Colonic mucosa (tissue), 4 donors: ENCODE data around the gene KBTBD13. TPM values are rescaled to one million over a fixed set of nuclear protein-coding genes. Genes with fewer than 3 reads are reported as not detected.

Experiments used
- DNase-seq: peaks from one replicate; pipeline ENCODE4 v3.0.0-alpha.2; 2020
- H3K27ac ChIP-seq: fragments of 200-600 bp; one replicate; pipeline ENCODE4 v1.8.0; 2021
- H3K27me3 ChIP-seq: fragments of 200-600 bp; one replicate; pipeline ENCODE4 v1.8.0; 2021
- H3K36me3 ChIP-seq: fragments of 200-600 bp; one replicate; pipeline ENCODE4 v1.8.0; 2021
- H3K4me1 ChIP-seq: fragments of 200-600 bp; one replicate; pipeline ENCODE4 v1.8.0; 2021; ENCODE audit warnings: mild to moderate bottlenecking
- H3K4me3 ChIP-seq: fragments of 200-600 bp; one replicate; pipeline ENCODE4 v1.8.0; 2021
- H3K9ac ChIP-seq, 2 donors: one replicate each; pipeline ENCODE4 v1.7.0; 2013; ENCODE audit warnings: control low read depth in 2 of 2, low read depth in 2 of 2, low read length in 2 of 2
- H3K9me3 ChIP-seq: fragments of 200-600 bp; one replicate; pipeline ENCODE4 v1.8.0; 2021
- CTCF ChIP-seq: fragments of 200-600 bp; IDR thresholded peaks from one replicate; pipeline ENCODE4 v1.8.0; 2022; ENCODE audit warnings: antibody characterized with exemption, mild to moderate bottlenecking
- intact Hi-C: fragments of 100-400 bp; cut with DNase I; formaldehyde crosslinking; loops from one replicate; pipeline ENCODE4 v1.14.1; 2022
- total RNA-seq, 2 donors: library from RNA; stranded (reverse); fragmentation: NEBNext Ultra II Directional in 1 of 2; extraction: Animal tissue kit (Norgen Biotek cat#: 25700) in 1 of 2; gene quantifications; one replicate each; pipeline ENCODE4 v1.2.1, GENCODE V29; 2021
- donor health status: healthy.
- donor health status: DM: no; HTN: no; CAD: no.
- donor health status: DM: no; HTN: no; CAD: no.

Gene KBTBD13
- total RNA-seq, 2 donors from 2014 or later, result not detected

GRCh38 chr15:65079580-65079979, 3.0 kb downstream of the KBTBD13 start:
- no peak for TF ChIP-seq CTCF
- intact Hi-C loops, result no loop called here
- no peak overlapping the region for H3K4me3 ChIP-seq
- H3K4me1 ChIP-seq, result peaks cover 8% of the 10 kb centered on the region
- H3K9me3 ChIP-seq, result no peaks in the 10 kb centered on the region
- no peak overlapping the region for H3K9ac ChIP-seq
- H3K36me3 ChIP-seq, result no peaks in the 10 kb centered on the region
- DNase-seq, result no peak
- H3K27ac ChIP-seq, result no peak overlapping the region
- H3K27me3 ChIP-seq, result no peaks in the 10 kb centered on the region

GRCh38 chr15:65081270-65081669, 4.7 kb downstream of the KBTBD13 start:
- no peak overlapping the region for H3K9ac ChIP-seq
- no peak for DNase-seq
- no peaks in the 10 kb centered on the region for H3K27me3 ChIP-seq
- H3K9me3 ChIP-seq, result no peaks in the 10 kb centered on the region
- intact Hi-C loops, result loop anchor here (5.0 kb wide), 1 partner anchor 44 kb away; no protein-coding TSS in a partner anchor
- TF ChIP-seq CTCF, result no peak
- H3K4me3 ChIP-seq, result no peak overlapping the region
- H3K27ac ChIP-seq, result no peak overlapping the region
- H3K36me3 ChIP-seq, result no peaks in the 10 kb centered on the region
- H3K4me1 ChIP-seq, result peaks cover 8% of the 10 kb centered on the region

- peak overlapping the region in 1 of 2 donors; percentile 27 for H3K9ac ChIP-seq
- no peaks in the 10 kb centered on the region for H3K36me3 ChIP-seq
- no peak overlapping the region for H3K27ac ChIP-seq
- no peaks in the 10 kb centered on the region for H3K9me3 ChIP-seq
- no peak for TF ChIP-seq CTCF
- no peak for DNase-seq
- no peaks in the 10 kb centered on the region for H3K27me3 ChIP-seq
- intact Hi-C loops, result loop anchor here (5.0 kb wide), 1 partner anchor 44 kb away; no protein-coding TSS in a partner anchor
- no peak overlapping the region for H3K4me3 ChIP-seq
- H3K4me1 ChIP-seq, result peaks cover 8% of the 10 kb centered on the region
Observed at GRCh38 chr15:65081758-65082157, 5.2 kb downstream of the KBTBD13 start.

GRCh38 chr15:65082303-65082953, 5.9 kb downstream of the KBTBD13 start:
- no peaks in the 10 kb centered on the region for H3K36me3 ChIP-seq
- H3K4me1 ChIP-seq, result peaks cover 8% of the 10 kb centered on the region
- no peaks in the 10 kb centered on the region for H3K27me3 ChIP-seq
- peak overlapping the region in 1 of 2 donors; percentile 27 for H3K9ac ChIP-seq
- peak; percentile 78 for DNase-seq
- H3K27ac ChIP-seq, result peak overlapping the region; percentile 25
- intact Hi-C loops, result loop anchor here (5.0 kb wide), 1 partner anchor 45 kb away; no protein-coding TSS in a partner anchor
- H3K4me3 ChIP-seq, result no peak overlapping the region
- H3K9me3 ChIP-seq, result no peaks in the 10 kb centered on the region
- no peak for TF ChIP-seq CTCF

- Histone ChIP-seq H3K4me3 (no peak overlapping the region), H3K4me1 (peaks cover 15% of the 10 kb centered on the region), H3K27me3 (no peaks in the 10 kb centered on the region), H3K36me3 (no peaks in the 10 kb centered on the region), H3K9me3 (no peaks in the 10 kb centered on the region), H3K9ac (no peak overlapping the region), H3K27ac (no peak overlapping the region)
- no peak for DNase-seq
- TF ChIP-seq CTCF, result no peak
- intact Hi-C loops, result loop anchor here (5.0 kb wide), 1 partner anchor 46 kb away; no protein-coding TSS in a partner anchor
Observed at GRCh38 chr15:65083262-65083701, 6.7 kb downstream of the KBTBD13 start.
